Activated CD4-positive, alpha-beta T cell treated with anti-CD3 and anti-CD28 coated beads for 48 hours (primary cell): ENCODE data around the gene COMMD9.

Source experiments
- DNase-seq: peaks from one replicate; pipeline ENCODE4 v3.0.0-alpha.2; 2020

Gene COMMD9

GRCh38 chr11:36251823-36252222 is 37.4 kb downstream of the COMMD9 start:
- DNase-seq: no peak

- DNase-seq: no peak
Observed at GRCh38 chr11:36249246-36249645, 40.0 kb downstream of the COMMD9 start.

- DNase-seq: no peak
Observed at GRCh38 chr11:36248436-36248835, 40.8 kb downstream of the COMMD9 start.

- DNase-seq: no peak
Observed at GRCh38 chr11:36247493-36247892, 41.7 kb downstream of the COMMD9 start.

GRCh38 chr11:36243641-36244040 is 45.6 kb downstream of the COMMD9 start:
- no peak for DNase-seq

- DNase-seq: no peak
Observed at GRCh38 chr11:36241497-36241896, 47.7 kb downstream of the COMMD9 start.

GRCh38 chr11:36240801-36241200 is 48.4 kb downstream of the COMMD9 start:
- no peak for DNase-seq

- no peak for DNase-seq
Observed at GRCh38 chr11:36240173-36240572, 49.1 kb downstream of the COMMD9 start.

GRCh38 chr11:36239636-36240035 is 49.6 kb downstream of the COMMD9 start:
- no peak for DNase-seq

GRCh38 chr11:36238881-36239280 is 50.3 kb downstream of the COMMD9 start:
- no peak for DNase-seq

- no peak for DNase-seq
Observed at GRCh38 chr11:36238036-36238631, 51.1 kb downstream of the COMMD9 start.

GRCh38 chr11:36237391-36237790 is 51.8 kb downstream of the COMMD9 start:
- no peak for DNase-seq

GRCh38 chr11:36235750-36236149 is 53.5 kb downstream of the COMMD9 start:
- no peak for DNase-seq

- DNase-seq: no peak
Observed at GRCh38 chr11:36234825-36235224, 54.4 kb downstream of the COMMD9 start.

- no peak for DNase-seq
Observed at GRCh38 chr11:36233204-36233603, 56.0 kb downstream of the COMMD9 start.

GRCh38 chr11:36230779-36231699 is 58.2 kb downstream of the COMMD9 start:
- no peak for DNase-seq

- no peak for DNase-seq
Observed at GRCh38 chr11:36229091-36229705, 60.0 kb downstream of the COMMD9 start.

- DNase-seq: no peak
Observed at GRCh38 chr11:36228689-36229088, 60.5 kb downstream of the COMMD9 start.

- DNase-seq: no peak
Observed at GRCh38 chr11:36227044-36227443, 62.2 kb downstream of the COMMD9 start.

- no peak for DNase-seq
Observed at GRCh38 chr11:36224209-36224882, 64.9 kb downstream of the COMMD9 start.

GRCh38 chr11:36222831-36223635 is 66.2 kb downstream of the COMMD9 start:
- no peak for DNase-seq
